ENCODE data around the gene GCAT.
A peak's percentile ranks its signal among the peaks of the same experiment; 100 is the strongest.

GCAT gene

DNA sequence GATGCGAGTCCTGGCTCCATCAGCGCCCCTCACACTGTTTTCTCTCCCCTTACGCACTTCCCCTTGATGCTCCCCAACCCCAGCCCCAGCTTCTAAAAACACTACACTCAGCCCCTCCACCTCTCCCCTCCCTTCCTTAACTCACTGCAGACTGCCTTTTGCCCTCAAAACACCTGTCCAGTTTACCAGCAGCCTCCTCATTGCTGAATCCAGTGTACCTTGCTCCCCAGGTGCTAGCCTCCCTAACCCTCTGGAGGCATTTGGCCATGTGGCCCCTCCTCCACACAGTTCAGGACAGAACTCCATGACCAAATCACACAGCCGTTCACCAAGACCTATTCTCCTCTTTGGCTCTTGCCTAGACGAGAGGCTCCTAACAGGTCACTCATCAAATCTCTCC is 12.6 kb downstream of the GCAT start:
- H3K27ac ChIP-seq (ENCODE audit: low read depth, low read length), result no peak overlapping the region
- peaks cover 14% of the 10 kb centered on the region for H3K27me3 ChIP-seq (ENCODE audit: control insufficient read depth, insufficient read depth, low read length)
- peaks cover 4% of the 10 kb centered on the region for H3K4me1 ChIP-seq (ENCODE audit: control insufficient read depth, insufficient read depth, low read length)
- H3K9ac ChIP-seq (ENCODE audit: low read length), result no peak overlapping the region
- H3K36me3 ChIP-seq (ENCODE audit: control insufficient read depth, insufficient read depth, low read length), result no peaks in the 10 kb centered on the region
- H3K4me3 ChIP-seq (ENCODE audit: low read length), result no peak overlapping the region

DNA sequence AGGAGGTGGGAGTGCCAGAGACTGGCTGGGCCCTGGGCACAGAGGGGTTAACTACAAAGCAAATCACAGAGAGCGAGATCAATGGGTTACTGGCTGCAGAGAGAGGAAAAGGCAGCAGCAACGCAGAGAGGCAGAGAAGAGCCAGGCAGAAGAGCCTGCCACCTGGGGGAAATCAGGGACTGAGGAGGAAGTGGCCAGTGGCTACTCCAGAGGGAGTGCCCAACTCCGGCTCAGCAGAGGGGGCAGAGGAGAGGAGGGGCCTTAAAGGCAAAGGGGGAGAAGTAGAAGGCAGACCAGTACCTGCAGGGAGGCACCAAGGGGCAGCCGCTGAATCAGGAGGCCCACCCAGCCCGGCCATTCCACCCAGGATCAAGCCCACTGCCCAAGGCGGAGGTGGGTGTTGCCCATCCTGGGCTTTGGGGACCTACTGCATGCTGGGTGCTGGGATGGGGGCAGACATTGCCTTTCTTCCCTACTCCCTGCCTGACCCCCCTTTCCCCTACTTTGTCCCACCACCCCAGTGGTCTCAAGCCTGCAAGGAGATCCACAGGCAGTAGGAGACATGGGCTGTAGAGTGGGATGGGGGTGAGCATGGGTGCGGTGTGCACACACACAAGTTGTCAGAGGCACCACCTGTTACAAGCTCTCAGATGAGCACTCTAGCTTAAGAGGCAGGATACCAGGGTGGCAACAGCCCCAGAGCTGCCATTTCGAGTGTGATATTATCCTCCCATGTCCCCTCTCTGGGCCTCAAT is 14.5 kb downstream of the GCAT start:
- Histone ChIP-seq H3K4me3 (ENCODE audit: low read length) (no peak overlapping the region), H3K27ac (ENCODE audit: low read depth, low read length) (no peak overlapping the region), H3K36me3 (ENCODE audit: control insufficient read depth, insufficient read depth, low read length) (no peaks in the 10 kb centered on the region), H3K27me3 (ENCODE audit: control insufficient read depth, insufficient read depth, low read length) (peaks cover 14% of the 10 kb centered on the region), H3K9ac (ENCODE audit: low read length) (no peak overlapping the region), H3K4me1 (ENCODE audit: control insufficient read depth, insufficient read depth, low read length) (peaks cover 9% of the 10 kb centered on the region)

DNA sequence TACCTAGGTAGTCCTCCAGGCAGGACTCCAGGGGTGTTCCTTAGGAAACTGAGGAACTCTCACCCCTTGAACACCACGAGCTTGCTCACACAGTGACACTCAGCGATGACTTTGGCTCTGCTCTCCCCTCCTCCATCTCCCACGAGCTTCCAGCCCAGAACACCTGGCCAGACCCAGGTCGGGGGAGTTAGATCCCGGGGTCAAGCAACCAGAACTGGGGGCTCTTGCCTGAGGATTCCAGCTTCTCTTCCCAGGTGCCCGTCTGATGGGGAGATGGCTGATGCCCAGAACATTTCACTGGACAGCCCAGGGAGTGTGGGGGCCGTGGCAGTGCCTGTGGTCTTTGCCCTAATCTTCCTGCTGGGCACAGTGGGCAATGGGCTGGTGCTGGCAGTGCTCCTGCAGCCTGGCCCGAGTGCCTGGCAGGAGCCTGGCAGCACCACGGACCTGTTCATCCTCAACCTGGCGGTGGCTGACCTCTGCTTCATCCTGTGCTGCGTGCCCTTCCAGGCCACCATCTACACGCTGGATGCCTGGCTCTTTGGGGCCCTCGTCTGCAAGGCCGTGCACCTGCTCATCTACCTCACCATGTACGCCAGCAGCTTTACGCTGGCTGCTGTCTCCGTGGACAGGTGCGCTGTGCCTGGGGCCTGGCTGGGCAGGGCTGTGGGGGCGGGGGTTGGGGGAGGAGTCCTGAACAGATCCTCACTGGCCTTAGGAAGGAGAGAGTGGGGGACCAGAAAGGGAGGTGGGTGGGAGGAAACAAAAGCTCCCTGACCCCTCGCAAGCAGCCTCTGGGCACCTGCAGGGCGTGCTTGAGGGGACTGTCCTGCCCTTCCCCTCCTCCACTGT is 15.6 kb downstream of the GCAT start, which contains the start of gene GALR3:
TSS of gene GALR3 (plus strand) at position 249 of the 852 bp plus-strand sequence. CDS start at position 274, 25 bp downstream.
- Histone ChIP-seq H3K27ac (ENCODE audit: low read depth, low read length) (no peak within 1 kb of the TSS), H3K9ac (ENCODE audit: low read length) (no peak within 1 kb of the TSS), H3K4me1 (ENCODE audit: control insufficient read depth, insufficient read depth, low read length) (peaks cover 6% of the 10 kb centered on the region), H3K36me3 (ENCODE audit: control insufficient read depth, insufficient read depth, low read length) (no peaks in the 10 kb centered on the region), H3K27me3 (ENCODE audit: control insufficient read depth, insufficient read depth, low read length) (peaks cover 14% of the 10 kb centered on the region), H3K4me3 (ENCODE audit: low read length) (no peak within 1 kb of the TSS)

DNA sequence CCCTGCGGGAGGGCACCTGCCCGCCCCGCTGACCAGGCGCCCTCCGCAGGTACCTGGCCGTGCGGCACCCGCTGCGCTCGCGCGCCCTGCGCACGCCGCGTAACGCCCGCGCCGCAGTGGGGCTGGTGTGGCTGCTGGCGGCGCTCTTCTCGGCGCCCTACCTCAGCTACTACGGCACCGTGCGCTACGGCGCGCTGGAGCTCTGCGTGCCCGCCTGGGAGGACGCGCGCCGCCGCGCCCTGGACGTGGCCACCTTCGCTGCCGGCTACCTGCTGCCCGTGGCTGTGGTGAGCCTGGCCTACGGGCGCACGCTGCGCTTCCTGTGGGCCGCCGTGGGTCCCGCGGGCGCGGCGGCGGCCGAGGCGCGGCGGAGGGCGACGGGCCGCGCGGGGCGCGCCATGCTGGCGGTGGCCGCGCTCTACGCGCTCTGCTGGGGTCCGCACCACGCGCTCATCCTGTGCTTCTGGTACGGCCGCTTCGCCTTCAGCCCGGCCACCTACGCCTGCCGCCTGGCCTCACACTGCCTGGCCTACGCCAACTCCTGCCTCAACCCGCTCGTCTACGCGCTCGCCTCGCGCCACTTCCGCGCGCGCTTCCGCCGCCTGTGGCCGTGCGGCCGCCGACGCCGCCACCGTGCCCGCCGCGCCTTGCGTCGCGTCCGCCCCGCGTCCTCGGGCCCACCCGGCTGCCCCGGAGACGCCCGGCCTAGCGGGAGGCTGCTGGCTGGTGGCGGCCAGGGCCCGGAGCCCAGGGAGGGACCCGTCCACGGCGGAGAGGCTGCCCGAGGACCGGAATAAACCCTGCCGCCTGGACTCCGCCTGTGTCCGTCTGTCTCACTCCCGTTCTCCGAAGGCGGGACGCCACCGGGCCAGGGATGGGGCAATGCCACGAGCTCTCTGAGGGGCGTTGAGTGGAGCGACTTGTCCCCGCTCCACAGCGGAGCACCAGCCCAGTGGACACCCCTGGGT is 17.2 kb downstream of the GCAT start:
- Histone ChIP-seq H3K9ac (ENCODE audit: low read length) (no peak overlapping the region), H3K4me3 (ENCODE audit: low read length) (peak overlapping the region; percentile 51), H3K27ac (ENCODE audit: low read depth, low read length) (no peak overlapping the region), H3K27me3 (ENCODE audit: control insufficient read depth, insufficient read depth, low read length) (peaks cover 14% of the 10 kb centered on the region), H3K4me1 (ENCODE audit: control insufficient read depth, insufficient read depth, low read length) (peaks cover 6% of the 10 kb centered on the region), H3K36me3 (ENCODE audit: control insufficient read depth, insufficient read depth, low read length) (peaks cover 9% of the 10 kb centered on the region)

DNA sequence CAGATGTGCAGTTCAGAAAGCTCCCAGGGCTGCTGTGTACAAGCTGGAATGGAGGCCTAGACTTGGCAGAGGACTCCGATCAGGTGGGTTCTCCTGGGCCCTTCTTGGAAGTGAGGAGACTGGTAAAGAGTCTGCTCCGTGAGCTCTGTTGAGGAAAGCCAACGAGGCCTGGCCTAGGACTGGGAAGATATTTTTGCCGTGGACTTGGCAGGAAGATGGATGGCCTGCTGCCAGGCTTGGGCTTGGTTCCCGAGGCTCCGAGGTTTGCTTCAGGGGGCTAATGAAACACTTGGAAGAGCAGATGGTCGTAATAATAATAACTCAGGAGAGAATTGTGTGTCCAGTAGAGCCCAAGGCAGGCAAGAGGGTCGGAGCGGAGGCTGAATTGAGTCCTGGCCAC is 19.3 kb downstream of the GCAT start:
- Histone ChIP-seq H3K4me1 (ENCODE audit: control insufficient read depth, insufficient read depth, low read length) (peaks cover 6% of the 10 kb centered on the region), H3K9ac (ENCODE audit: low read length) (no peak overlapping the region), H3K27me3 (ENCODE audit: control insufficient read depth, insufficient read depth, low read length) (peaks cover 7% of the 10 kb centered on the region), H3K4me3 (ENCODE audit: low read length) (no peak overlapping the region), H3K36me3 (ENCODE audit: control insufficient read depth, insufficient read depth, low read length) (peaks cover 24% of the 10 kb centered on the region), H3K27ac (ENCODE audit: low read depth, low read length) (peak overlapping the region; percentile 67)

DNA sequence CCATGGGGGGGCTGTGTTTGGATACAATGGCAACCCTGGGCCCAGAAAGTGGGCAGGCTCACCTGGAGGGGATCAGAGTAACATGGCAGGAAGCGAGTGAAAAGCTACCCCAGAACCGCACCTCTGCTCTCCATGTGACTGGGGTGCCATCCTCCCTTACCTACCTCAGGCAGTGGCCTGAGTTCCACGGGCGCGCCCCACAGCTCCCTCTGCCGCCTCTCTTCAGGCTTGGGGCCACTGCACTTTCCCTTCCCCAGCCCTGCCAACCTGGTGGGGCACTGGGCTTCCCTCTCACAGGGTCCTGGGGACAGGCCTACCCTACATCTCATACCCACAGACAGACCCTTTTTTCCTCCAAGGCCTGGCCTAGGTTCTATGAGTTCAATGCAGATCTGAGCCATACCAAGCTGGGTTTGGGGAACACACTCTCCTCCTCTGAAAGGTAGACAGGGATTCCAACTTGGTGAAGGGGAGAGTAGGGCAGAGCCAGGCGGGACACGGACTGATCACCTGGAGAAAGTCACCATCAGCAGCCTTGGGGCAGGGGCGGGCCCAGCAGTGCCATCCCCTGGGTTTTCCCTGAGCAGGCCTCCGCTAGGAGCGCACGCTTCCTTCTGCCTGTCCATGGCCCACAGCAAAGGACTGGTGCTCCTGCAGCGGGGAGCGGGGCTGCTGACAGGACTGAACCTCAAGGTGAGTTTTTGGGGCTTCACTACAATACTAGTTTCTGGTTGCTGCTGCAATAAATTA is 22.5 kb downstream of the GCAT start:
- Histone ChIP-seq H3K36me3 (ENCODE audit: control insufficient read depth, insufficient read depth, low read length) (peaks cover 46% of the 10 kb centered on the region), H3K4me1 (ENCODE audit: control insufficient read depth, insufficient read depth, low read length) (peaks cover 6% of the 10 kb centered on the region), H3K4me3 (ENCODE audit: low read length) (no peak overlapping the region), H3K27ac (ENCODE audit: low read depth, low read length) (no peak overlapping the region), H3K9ac (ENCODE audit: low read length) (no peak overlapping the region), H3K27me3 (ENCODE audit: control insufficient read depth, insufficient read depth, low read length) (no peaks in the 10 kb centered on the region)

DNA sequence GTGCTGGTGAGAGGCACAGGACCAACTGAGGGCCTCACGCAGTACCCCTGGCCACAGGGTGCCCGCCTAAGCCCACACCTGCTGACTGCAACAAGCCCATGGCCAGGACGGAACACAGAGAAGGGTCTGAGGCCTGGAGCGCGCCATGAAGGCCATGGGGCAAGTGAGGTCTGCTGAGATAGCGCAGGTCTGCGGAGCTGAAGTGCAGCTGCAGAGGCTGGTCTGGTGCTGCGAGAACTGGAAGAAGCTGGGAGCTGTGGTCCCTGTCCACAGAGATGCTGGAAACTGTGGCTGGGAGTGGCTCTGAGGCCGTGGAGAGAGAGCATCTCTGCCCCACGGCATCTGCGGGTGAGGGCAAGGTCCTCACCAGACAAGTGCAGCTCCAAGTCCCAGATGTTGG is 23.7 kb downstream of the GCAT start:
- no peak overlapping the region for H3K27ac ChIP-seq (ENCODE audit: low read depth, low read length)
- peaks cover 46% of the 10 kb centered on the region for H3K36me3 ChIP-seq (ENCODE audit: control insufficient read depth, insufficient read depth, low read length)
- H3K27me3 ChIP-seq (ENCODE audit: control insufficient read depth, insufficient read depth, low read length), result no peaks in the 10 kb centered on the region
- H3K9ac ChIP-seq (ENCODE audit: low read length), result no peak overlapping the region
- H3K4me1 ChIP-seq (ENCODE audit: control insufficient read depth, insufficient read depth, low read length), result peaks cover 6% of the 10 kb centered on the region
- H3K4me3 ChIP-seq (ENCODE audit: low read length), result no peak overlapping the region

DNA sequence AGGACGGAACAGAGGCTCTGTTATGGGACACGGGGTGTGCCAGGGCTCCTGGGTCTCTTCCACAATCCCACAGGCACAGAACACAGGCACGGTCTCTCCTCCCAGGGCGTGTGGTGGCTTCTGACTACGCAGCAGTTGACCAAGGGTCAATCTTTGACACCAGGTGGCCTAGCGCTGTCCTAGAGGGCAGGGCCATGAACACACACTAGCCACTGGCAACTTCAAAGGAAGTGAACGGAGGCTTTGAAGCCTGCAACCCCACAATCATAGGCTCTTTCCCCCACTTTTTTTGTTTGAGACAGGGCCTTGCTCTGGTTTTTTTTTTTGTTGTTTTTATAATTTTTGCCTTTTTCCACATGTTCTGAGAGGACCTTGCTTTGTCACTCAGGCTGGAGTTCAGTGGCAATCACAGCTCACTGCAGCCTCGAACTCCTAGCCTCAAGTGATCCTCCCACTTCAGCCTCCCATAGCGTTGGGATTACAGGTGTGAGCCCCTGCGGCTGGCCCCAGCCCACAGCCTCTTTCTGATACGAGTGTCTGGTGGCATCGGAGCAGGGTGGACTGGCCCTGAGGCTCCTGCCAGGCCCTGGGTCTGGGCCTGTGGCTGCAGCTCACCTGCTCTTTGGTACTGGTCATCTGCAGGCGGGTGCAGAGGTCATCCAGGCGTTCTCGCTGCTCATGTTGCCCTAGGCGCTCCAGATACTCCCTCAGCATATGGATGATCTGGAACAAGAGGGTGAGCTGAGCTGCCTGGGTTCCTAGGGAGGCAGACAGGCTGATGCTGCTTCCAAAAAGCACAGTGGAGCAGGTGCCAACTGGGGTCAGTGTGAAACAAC is 24.5 kb downstream of the GCAT start:
- Histone ChIP-seq H3K9ac (ENCODE audit: low read length) (no peak overlapping the region), H3K4me3 (ENCODE audit: low read length) (no peak overlapping the region), H3K36me3 (ENCODE audit: control insufficient read depth, insufficient read depth, low read length) (peaks cover 51% of the 10 kb centered on the region), H3K27me3 (ENCODE audit: control insufficient read depth, insufficient read depth, low read length) (no peaks in the 10 kb centered on the region), H3K4me1 (ENCODE audit: control insufficient read depth, insufficient read depth, low read length) (peaks cover under 1% of the 10 kb centered on the region), H3K27ac (ENCODE audit: low read depth, low read length) (no peak overlapping the region)

DNA sequence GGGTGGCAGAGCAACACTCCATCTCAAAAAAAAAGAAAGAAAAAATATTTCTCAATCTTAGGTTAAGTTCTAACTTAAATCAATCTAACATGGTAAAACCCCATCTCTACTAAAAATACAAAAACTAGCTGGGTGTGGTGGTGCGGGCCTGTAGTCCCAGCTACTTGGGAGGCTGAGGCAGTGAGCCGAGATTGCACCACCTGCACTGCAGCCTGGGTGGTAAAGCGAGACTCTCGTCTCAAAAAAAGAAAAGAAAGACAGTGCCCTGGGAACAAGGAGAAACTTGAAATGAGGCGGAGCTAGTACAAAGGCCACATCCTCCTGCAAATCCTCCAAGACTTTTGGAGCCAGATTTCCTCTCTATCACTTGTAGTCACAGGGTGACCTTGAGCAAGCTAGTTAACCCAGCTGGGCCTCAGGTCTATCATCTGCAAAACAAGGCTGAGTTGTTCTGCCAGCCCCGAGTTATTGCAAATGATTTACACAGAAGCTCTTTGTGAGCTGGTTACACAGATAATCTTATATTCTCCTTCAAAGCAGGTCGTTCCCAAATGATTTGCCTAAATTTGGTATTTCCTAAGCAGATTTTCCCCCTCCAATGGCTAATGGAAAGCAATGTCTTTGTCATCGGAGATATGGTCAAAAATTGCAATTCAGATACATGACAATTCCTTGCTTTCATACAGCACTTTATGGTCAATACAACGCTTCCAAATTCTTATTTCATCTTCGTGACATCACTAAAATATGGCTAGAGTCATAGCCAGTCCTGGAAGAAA is 34.5 kb downstream of the GCAT start:
- H3K27ac ChIP-seq (ENCODE audit: low read depth, low read length), result no peak overlapping the region
- no peak overlapping the region for H3K9ac ChIP-seq (ENCODE audit: low read length)
- H3K4me1 ChIP-seq (ENCODE audit: control insufficient read depth, insufficient read depth, low read length), result peaks cover 7% of the 10 kb centered on the region
- peaks cover 15% of the 10 kb centered on the region for H3K36me3 ChIP-seq (ENCODE audit: control insufficient read depth, insufficient read depth, low read length)
- no peaks in the 10 kb centered on the region for H3K27me3 ChIP-seq (ENCODE audit: control insufficient read depth, insufficient read depth, low read length)
- no peak overlapping the region for H3K4me3 ChIP-seq (ENCODE audit: low read length)

DNA sequence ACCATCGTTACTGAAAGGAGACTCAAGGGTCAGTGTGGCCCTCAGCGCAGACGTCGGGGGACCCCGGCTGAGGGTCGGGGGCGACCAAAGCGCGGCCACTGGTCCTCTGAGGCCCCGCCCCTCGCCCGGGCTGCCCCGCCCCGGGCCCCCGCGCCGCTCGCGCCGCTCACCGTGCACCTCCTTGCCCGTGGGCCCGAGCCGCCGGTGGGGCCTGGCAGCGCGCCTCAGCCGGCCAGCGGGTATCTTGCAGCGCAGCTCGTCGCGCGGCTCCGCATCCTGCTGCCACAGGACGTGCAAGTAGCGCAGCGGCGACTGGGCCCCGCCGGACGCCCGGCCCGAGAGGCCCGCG is 36.0 kb downstream of the GCAT start:
- peaks cover 7% of the 10 kb centered on the region for H3K4me1 ChIP-seq (ENCODE audit: control insufficient read depth, insufficient read depth, low read length)
- H3K36me3 ChIP-seq (ENCODE audit: control insufficient read depth, insufficient read depth, low read length), result peaks cover 6% of the 10 kb centered on the region
- H3K27ac ChIP-seq (ENCODE audit: low read depth, low read length), result peak overlapping the region; percentile 88
- H3K9ac ChIP-seq (ENCODE audit: low read length), result peak overlapping the region; percentile 49
- H3K4me3 ChIP-seq (ENCODE audit: low read length), result peak overlapping the region; percentile 87
- H3K27me3 ChIP-seq (ENCODE audit: control insufficient read depth, insufficient read depth, low read length), result no peaks in the 10 kb centered on the region

All from rectal smooth muscle tissue (tissue), 1 donor.